Effector memory CD4-positive, alpha-beta T cell (primary cell): Measurements from ENCODE around the gene UPF2.

Experiments
- DNase-seq, 3 donors: peaks; one replicate each; pipeline ENCODE4 v3.0.0-alpha.2; 2020
- H3K27ac ChIP-seq: 2 replicates; pipeline ENCODE4 v1.7.0; 2013; ENCODE audit warnings: mild to moderate bottlenecking, low read length, moderate library complexity; ENCODE audit not compliant: insufficient read depth, poor library complexity, severe bottlenecking
- H3K27me3 ChIP-seq: replicated peaks from 2 replicates; pipeline ENCODE4 v1.7.0; 2013; ENCODE audit warnings: mild to moderate bottlenecking, low read length; ENCODE audit not compliant: insufficient read depth, control insufficient read depth, poor library complexity, severe bottlenecking
- H3K36me3 ChIP-seq: 2 replicates; pipeline ENCODE4 v1.7.0; 2013; ENCODE audit warnings: mild to moderate bottlenecking, low read length, moderate library complexity; ENCODE audit not compliant: control insufficient read depth, insufficient read depth
- H3K4me1 ChIP-seq: 2 replicates; pipeline ENCODE4 v1.7.0; 2013; ENCODE audit warnings: low read length, mild to moderate bottlenecking; ENCODE audit not compliant: control insufficient read depth, insufficient read depth, poor library complexity, severe bottlenecking
- H3K4me3 ChIP-seq: 2 replicates; pipeline ENCODE4 v1.7.0; 2013; ENCODE audit warnings: low read length, low read depth, mild to moderate bottlenecking; ENCODE audit not compliant: insufficient read depth, poor library complexity, severe bottlenecking
- H3K9me3 ChIP-seq: 2 replicates; pipeline ENCODE4 v1.7.0; 2013; ENCODE audit warnings: mild to moderate bottlenecking, low read length, moderate library complexity; ENCODE audit not compliant: control insufficient read depth

The UPF2 gene

GRCh38 chr10:11899067-11899876 is 143.3 kb downstream of the UPF2 start:
- no peaks in the 10 kb centered on the region for H3K27me3 ChIP-seq
- no peak overlapping the region for H3K4me3 ChIP-seq
- H3K27ac ChIP-seq = no peak overlapping the region
- H3K9me3 ChIP-seq = no peaks in the 10 kb centered on the region
- no peak for DNase-seq
- H3K36me3 ChIP-seq = no peaks in the 10 kb centered on the region
- H3K4me1 ChIP-seq = no peaks in the 10 kb centered on the region

DNA sequence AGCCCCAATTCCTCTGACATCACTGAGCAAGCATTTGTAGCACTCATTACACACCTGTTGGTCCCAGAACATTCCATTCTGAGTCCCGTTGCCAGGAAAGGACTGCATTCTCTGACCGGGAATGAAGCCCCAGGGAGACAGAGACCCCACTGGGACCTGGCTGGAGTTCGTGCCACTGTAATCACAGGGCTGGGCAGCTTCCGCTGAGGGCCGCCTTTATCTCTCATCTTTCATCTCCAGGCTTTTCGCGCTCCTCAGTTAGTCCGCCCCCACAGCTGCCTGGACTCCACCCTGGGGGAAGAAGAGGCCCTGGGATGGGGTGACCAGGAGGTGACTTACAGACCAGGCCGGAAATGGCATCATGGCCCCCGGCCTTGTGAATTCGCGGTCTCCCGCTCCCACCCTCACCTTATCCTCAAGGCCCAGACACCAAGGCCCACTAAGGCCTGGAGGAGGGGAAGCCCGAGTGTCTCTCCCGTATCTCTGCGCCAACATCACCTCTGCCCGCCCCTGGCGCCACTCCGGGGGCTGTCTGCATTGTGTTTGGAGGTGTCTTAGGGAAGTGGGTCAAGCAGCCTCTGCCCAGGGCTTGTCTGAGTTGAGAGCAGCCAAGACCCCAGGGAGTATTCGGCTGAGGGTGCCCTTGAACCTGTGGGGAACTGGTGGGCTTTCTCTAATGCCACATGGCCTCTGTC is 144.1 kb downstream of the UPF2 start:
- no peak for DNase-seq
- H3K4me1 ChIP-seq = no peaks in the 10 kb centered on the region
- no peak overlapping the region for H3K27ac ChIP-seq
- H3K9me3 ChIP-seq = no peaks in the 10 kb centered on the region
- H3K27me3 ChIP-seq = no peaks in the 10 kb centered on the region
- H3K36me3 ChIP-seq = no peaks in the 10 kb centered on the region
- no peak overlapping the region for H3K4me3 ChIP-seq

GRCh38 chr10:11898033-11898371 is 144.6 kb downstream of the UPF2 start:
- Histone ChIP-seq H3K9me3 (no peaks in the 10 kb centered on the region), H3K27ac (no peak overlapping the region), H3K4me1 (no peaks in the 10 kb centered on the region), H3K27me3 (no peaks in the 10 kb centered on the region), H3K36me3 (no peaks in the 10 kb centered on the region), H3K4me3 (no peak overlapping the region)
- DNase-seq = no peak

GRCh38 chr10:11896549-11897200 is 145.9 kb downstream of the UPF2 start:
- Histone ChIP-seq H3K27ac (no peak overlapping the region), H3K4me3 (no peak overlapping the region), H3K4me1 (no peaks in the 10 kb centered on the region), H3K27me3 (no peaks in the 10 kb centered on the region), H3K9me3 (no peaks in the 10 kb centered on the region), H3K36me3 (no peaks in the 10 kb centered on the region)
- no peak for DNase-seq

DNA sequence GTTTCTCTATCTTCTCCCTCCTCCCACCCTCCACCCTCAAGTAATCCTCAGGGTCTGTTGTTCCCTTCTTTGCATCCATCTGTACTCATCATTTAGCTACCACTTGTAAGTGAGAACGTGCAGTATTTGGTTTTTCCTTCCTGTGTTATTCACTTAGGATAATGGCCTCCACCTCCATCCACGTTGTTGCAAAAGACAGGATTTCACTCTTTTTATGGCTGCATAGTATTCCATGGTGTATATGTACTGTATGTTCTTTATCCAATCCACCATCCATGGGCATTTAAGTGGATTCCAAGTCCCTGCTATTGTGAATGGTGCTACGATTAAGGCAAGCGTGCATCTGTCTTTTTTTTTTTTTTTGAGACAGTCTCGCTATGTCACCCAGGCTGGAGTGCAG is 147.0 kb downstream of the UPF2 start:
- no peak overlapping the region for H3K27ac ChIP-seq
- no peak for DNase-seq
- no peaks in the 10 kb centered on the region for H3K27me3 ChIP-seq
- no peaks in the 10 kb centered on the region for H3K36me3 ChIP-seq
- H3K4me3 ChIP-seq = no peak overlapping the region
- no peaks in the 10 kb centered on the region for H3K4me1 ChIP-seq
- no peaks in the 10 kb centered on the region for H3K9me3 ChIP-seq

GRCh38 chr10:11895108-11895466 is 147.5 kb downstream of the UPF2 start:
- no peaks in the 10 kb centered on the region for H3K4me1 ChIP-seq
- no peak for DNase-seq
- no peaks in the 10 kb centered on the region for H3K36me3 ChIP-seq
- no peaks in the 10 kb centered on the region for H3K9me3 ChIP-seq
- H3K4me3 ChIP-seq = no peak overlapping the region
- no peaks in the 10 kb centered on the region for H3K27me3 ChIP-seq
- H3K27ac ChIP-seq = no peak overlapping the region

DNA sequence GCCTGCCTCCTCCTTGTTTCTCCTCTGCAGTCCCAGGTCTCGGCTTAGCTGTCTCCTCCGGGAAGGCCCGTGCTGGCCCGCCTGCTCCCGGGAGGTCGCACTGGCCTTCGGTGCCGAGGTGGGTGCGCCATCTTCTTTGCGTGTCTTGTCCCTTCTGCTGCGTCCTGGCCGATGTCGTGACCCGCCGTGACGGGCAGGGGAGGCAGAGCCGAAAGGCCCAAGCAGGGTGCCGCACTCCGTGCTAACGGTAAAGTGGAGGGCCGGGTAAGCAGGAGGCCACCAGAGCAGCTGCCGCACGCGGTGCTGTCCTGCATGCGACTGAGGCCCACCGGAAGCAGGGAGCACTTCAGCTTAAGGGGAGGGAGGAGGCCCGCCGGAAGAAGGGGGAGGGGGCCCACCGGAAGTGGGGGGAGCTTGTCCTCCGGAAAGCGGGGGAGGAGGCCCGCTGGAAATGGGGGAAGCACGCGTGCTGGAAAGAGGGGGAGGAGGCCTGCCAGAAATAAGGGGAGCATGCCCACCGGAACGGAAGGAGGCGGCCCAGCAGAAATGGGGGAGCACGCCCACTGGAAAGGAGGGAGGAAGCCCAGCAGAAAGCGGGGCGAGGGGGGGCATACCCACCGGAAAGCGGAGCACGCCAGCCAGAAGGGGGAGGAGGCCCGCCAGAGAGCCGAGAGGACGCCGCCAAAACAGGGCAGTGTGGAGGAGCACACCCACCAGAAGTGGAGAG is 148.1 kb downstream of the UPF2 start:
- Histone ChIP-seq H3K4me1 (no peaks in the 10 kb centered on the region), H3K36me3 (no peaks in the 10 kb centered on the region), H3K27me3 (no peaks in the 10 kb centered on the region), H3K9me3 (no peaks in the 10 kb centered on the region), H3K27ac (no peak overlapping the region), H3K4me3 (no peak overlapping the region)
- no peak for DNase-seq

DNA sequence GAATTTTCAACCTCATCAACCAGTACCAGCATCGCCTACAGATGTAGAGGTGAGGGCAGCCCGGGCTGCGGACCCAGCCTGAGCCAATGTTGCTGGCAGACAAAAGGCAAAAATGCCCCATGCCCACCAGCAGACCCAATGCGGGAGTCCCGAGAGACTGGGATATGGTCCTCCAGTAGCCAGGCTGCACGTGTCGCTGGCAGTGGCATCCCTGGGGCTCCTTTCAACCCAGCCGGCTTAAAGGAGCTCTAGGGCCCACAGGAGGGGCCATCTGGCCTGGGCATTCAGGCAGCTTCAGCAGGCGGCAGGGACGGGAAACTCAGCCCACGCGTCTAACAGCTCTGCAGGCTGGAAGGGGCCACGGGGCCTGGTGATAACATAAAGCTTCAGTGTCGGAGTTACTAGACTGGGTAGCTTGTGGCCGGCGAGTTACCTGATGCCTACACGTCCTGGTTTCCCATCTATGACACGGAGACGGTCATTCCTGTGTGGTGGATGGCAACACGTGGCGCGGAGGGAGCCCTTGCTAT is 148.8 kb downstream of the UPF2 start:
- H3K36me3 ChIP-seq = no peaks in the 10 kb centered on the region
- no peak for DNase-seq
- H3K4me3 ChIP-seq = no peak overlapping the region
- H3K27ac ChIP-seq = no peak overlapping the region
- no peaks in the 10 kb centered on the region for H3K27me3 ChIP-seq
- no peaks in the 10 kb centered on the region for H3K9me3 ChIP-seq
- H3K4me1 ChIP-seq = no peaks in the 10 kb centered on the region

GRCh38 chr10:11891776-11892486 is 150.7 kb downstream of the UPF2 start:
- DNase-seq = no peak
- H3K4me3 ChIP-seq = no peak overlapping the region
- H3K9me3 ChIP-seq = no peaks in the 10 kb centered on the region
- no peaks in the 10 kb centered on the region for H3K36me3 ChIP-seq
- no peak overlapping the region for H3K27ac ChIP-seq
- H3K27me3 ChIP-seq = no peaks in the 10 kb centered on the region
- H3K4me1 ChIP-seq = no peaks in the 10 kb centered on the region
